ENCODE results near the gene DCAF8L2. TPM values are rescaled to one million over a fixed set of nuclear protein-coding genes. Genes with fewer than 3 reads are reported as not detected.
"Not testable (repeated sequence)": the region's sequence is repeated elsewhere in the genome, so short reads cannot be mapped to it uniquely, and the experiment has no call there.

Gene DCAF8L2
- total RNA-seq, 1 donor from 2014 or later, result not detected

GRCh38 chrX:27728291-27728690 lies 138.1 kb downstream of the DCAF8L2 start:
- TF ChIP-seq POLR2AphosphoS5 (IDR thresholded peaks at IDR 0.05; ENCODE audit: insufficient read depth in 1 of 2, low read depth in 1 of 2) (no peak), CTCF (IDR thresholded peaks at IDR 0.05) (no peak), POLR2A (IDR thresholded peaks at IDR 0.05) (no peak)
- DNase-seq (ENCODE audit: extremely low spot score in 2 of 2), result no peak
- Histone ChIP-seq H3K36me3 (no peaks in the 10 kb centered on the region), H3K4me1 (no peaks in the 10 kb centered on the region), H3K4me3 (no peak overlapping the region), H3K9me3 (no peaks in the 10 kb centered on the region), H3K27ac (no peak overlapping the region), H3K27me3 (no peaks in the 10 kb centered on the region)
- intact Hi-C loops (cut with DNase I), result no loop called here

GRCh38 chrX:27731962-27732361 lies 141.8 kb downstream of the DCAF8L2 start:
- intact Hi-C loops (cut with DNase I), result no loop called here
- H3K4me3 ChIP-seq, result no peak overlapping the region
- H3K27me3 ChIP-seq, result no peaks in the 10 kb centered on the region
- no peaks in the 10 kb centered on the region for H3K4me1 ChIP-seq
- no peak for DNase-seq (ENCODE audit: extremely low spot score in 2 of 2)
- H3K36me3 ChIP-seq, result no peaks in the 10 kb centered on the region
- H3K9me3 ChIP-seq, result no peaks in the 10 kb centered on the region
- TF ChIP-seq POLR2AphosphoS5 (IDR thresholded peaks at IDR 0.05; ENCODE audit: insufficient read depth in 1 of 2, low read depth in 1 of 2), result no peak
- TF ChIP-seq POLR2A (IDR thresholded peaks at IDR 0.05), result no peak
- TF ChIP-seq CTCF (IDR thresholded peaks at IDR 0.05), result no peak
- H3K27ac ChIP-seq, result no peak overlapping the region

GRCh38 chrX:27735914-27736313 lies 145.8 kb downstream of the DCAF8L2 start:
- H3K4me3 ChIP-seq, result no peak overlapping the region
- no peaks in the 10 kb centered on the region for H3K27me3 ChIP-seq
- no peaks in the 10 kb centered on the region for H3K4me1 ChIP-seq
- DNase-seq (ENCODE audit: extremely low spot score in 2 of 2), result no peak
- no peak overlapping the region for H3K27ac ChIP-seq
- H3K9me3 ChIP-seq, result no peaks in the 10 kb centered on the region
- intact Hi-C loops (cut with DNase I), result no loop called here
- no peaks in the 10 kb centered on the region for H3K36me3 ChIP-seq
- TF ChIP-seq CTCF (IDR thresholded peaks at IDR 0.05) (no peak), POLR2AphosphoS5 (IDR thresholded peaks at IDR 0.05; ENCODE audit: insufficient read depth in 1 of 2, low read depth in 1 of 2) (no peak), POLR2A (IDR thresholded peaks at IDR 0.05) (no peak)

GRCh38 chrX:27740933-27741332 lies 150.8 kb downstream of the DCAF8L2 start:
- Histone ChIP-seq H3K9me3 (no peaks in the 10 kb centered on the region), H3K4me1 (no peaks in the 10 kb centered on the region), H3K27me3 (no peaks in the 10 kb centered on the region), H3K36me3 (no peaks in the 10 kb centered on the region), H3K4me3 (no peak overlapping the region), H3K27ac (no peak overlapping the region)
- no peak for DNase-seq (ENCODE audit: extremely low spot score in 2 of 2)
- intact Hi-C loops (cut with DNase I), result no loop called here
- no peak for TF ChIP-seq POLR2A (IDR thresholded peaks at IDR 0.05)
- no peak for TF ChIP-seq CTCF (IDR thresholded peaks at IDR 0.05)
- TF ChIP-seq POLR2AphosphoS5 (IDR thresholded peaks at IDR 0.05; ENCODE audit: insufficient read depth in 1 of 2, low read depth in 1 of 2), result no peak

GRCh38 chrX:27743521-27743920 lies 153.4 kb downstream of the DCAF8L2 start:
- H3K4me1 ChIP-seq; DNase-seq (ENCODE audit: extremely low spot score in 2 of 2); H3K9me3 ChIP-seq; H3K27me3 ChIP-seq; H3K4me3 ChIP-seq; intact Hi-C loops (cut with DNase I); H3K27ac ChIP-seq; H3K36me3 ChIP-seq: not testable (repeated sequence)

GRCh38 chrX:27746516-27746915 lies 156.4 kb downstream of the DCAF8L2 start:
- Histone ChIP-seq H3K4me3 (no peak overlapping the region), H3K36me3 (no peaks in the 10 kb centered on the region), H3K9me3 (no peaks in the 10 kb centered on the region), H3K27ac (no peak overlapping the region), H3K27me3 (no peaks in the 10 kb centered on the region), H3K4me1 (no peaks in the 10 kb centered on the region)
- intact Hi-C loops (cut with DNase I), result no loop called here
- DNase-seq (ENCODE audit: extremely low spot score in 2 of 2), result no peak
- TF ChIP-seq POLR2A (IDR thresholded peaks at IDR 0.05), result no peak
- no peak for TF ChIP-seq POLR2AphosphoS5 (IDR thresholded peaks at IDR 0.05; ENCODE audit: insufficient read depth in 1 of 2, low read depth in 1 of 2)
- TF ChIP-seq CTCF (IDR thresholded peaks at IDR 0.05), result no peak

GRCh38 chrX:27750298-27750697 lies 160.2 kb downstream of the DCAF8L2 start:
- DNase-seq (ENCODE audit: extremely low spot score in 2 of 2); H3K27me3 ChIP-seq; intact Hi-C loops (cut with DNase I); H3K9me3 ChIP-seq; H3K4me3 ChIP-seq; H3K4me1 ChIP-seq; H3K27ac ChIP-seq; H3K36me3 ChIP-seq: not testable (repeated sequence)
